Activated naive CD4-positive, alpha-beta T cell treated with anti-CD3 and anti-CD28 coated beads for 36 hours (primary cell): Measurements from ENCODE around the gene EPB41L4A. TPM values are rescaled to one million over a fixed set of nuclear protein-coding genes. Genes with fewer than 3 reads are reported as not detected.

Source experiments
- CTCF ChIA-PET: fragments of 350-600 bp; sonication (Branson Sonifier 250); formaldehyde crosslinking; loops from one replicate; lab custom pipeline; 2021; ENCODE audit warnings: antibody characterized with exemption; lab: Charles Lee
- DNase-seq: peaks from one replicate; pipeline ENCODE4 v3.0.0-alpha.2; 2020
- H3K27ac Mint-ChIP-seq: one replicate; pipeline ENCODE4 v1.8.0; 2021; ENCODE audit warnings: mild to moderate bottlenecking, mixed read lengths
- H3K27me3 Mint-ChIP-seq: one replicate; pipeline ENCODE4 v1.8.0; 2021; ENCODE audit warnings: low read depth, mixed read lengths
- H3K36me3 Mint-ChIP-seq: one replicate; pipeline ENCODE4 v1.8.0; 2021; ENCODE audit warnings: low read depth, mixed read lengths
- H3K4me1 Mint-ChIP-seq: one replicate; pipeline ENCODE4 v1.8.0; 2021; ENCODE audit warnings: low read depth, mixed read lengths
- H3K4me3 Mint-ChIP-seq: one replicate; pipeline ENCODE4 v1.8.0; 2021; ENCODE audit warnings: mild to moderate bottlenecking, moderate library complexity, mixed read lengths
- H3K9me3 Mint-ChIP-seq: one replicate; pipeline ENCODE4 v1.8.0; 2021; ENCODE audit warnings: mixed read lengths
- intact Hi-C: fragments of 100-400 bp; cut with micrococcal nuclease; formaldehyde crosslinking; loops from one replicate; pipeline ENCODE4 v1.15.1; 2023
- total RNA-seq, 2 experiments: library from RNA; stranded (reverse); gene quantifications; one replicate each; pipeline ENCODE4 v1.2.3, GENCODE V29; 2021

The EPB41L4A gene
- total RNA-seq, 2 experiments from 2014 or later = not detected

DNA sequence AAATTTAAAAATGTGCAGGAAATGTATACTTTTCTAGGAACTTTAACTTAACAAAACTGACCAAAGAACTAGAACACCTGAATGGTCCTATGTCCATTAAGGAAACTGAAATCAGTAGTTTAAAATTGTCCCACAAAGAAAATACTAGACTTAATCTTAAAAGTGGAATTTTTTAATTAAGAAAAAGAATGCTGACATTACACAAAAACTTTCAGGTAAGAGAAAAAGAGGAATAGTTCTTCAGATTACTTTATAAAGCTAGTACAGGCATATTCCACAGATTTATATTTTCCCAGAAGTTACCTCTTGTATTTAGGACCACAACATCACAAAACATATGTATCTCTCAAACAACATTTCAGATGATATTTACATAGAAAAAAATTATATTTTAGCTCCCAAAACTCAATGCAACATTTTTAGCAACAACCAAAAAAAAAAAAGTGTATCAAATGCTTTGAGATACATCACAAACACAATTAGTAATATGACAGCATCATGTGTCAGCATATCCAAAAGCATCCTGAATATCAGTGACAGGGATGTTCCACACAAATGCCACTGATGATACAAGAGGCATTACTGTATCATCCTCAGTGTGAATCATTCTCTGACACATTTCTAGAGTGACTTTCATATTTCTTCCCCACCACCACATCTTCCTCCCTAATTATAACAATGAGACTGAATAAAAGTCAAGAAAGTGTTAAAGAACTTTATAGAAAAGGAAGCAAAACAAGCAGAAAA is 264.0 kb downstream of the EPB41L4A start:
- Mint-ChIP-seq H3K9me3 (peaks cover 4% of the 10 kb centered on the region), H3K27me3 (no peaks in the 10 kb centered on the region), H3K36me3 (no peaks in the 10 kb centered on the region), H3K27ac (no peak overlapping the region), H3K4me1 (peaks cover 19% of the 10 kb centered on the region), H3K4me3 (no peak overlapping the region)
- no peak for DNase-seq
- intact Hi-C loops = loop anchor here (1.0 to 5.0 kb wide), 3 partner anchors 528 to 901 kb away; no protein-coding TSS in a partner anchor
- CTCF ChIA-PET = no interaction called here

GRCh38 chr5:112149727-112150126 is 269.4 kb downstream of the EPB41L4A start:
- DNase-seq = no peak
- H3K27ac Mint-ChIP-seq = no peak overlapping the region
- no peaks in the 10 kb centered on the region for H3K36me3 Mint-ChIP-seq
- no peak overlapping the region for H3K4me3 Mint-ChIP-seq
- no peaks in the 10 kb centered on the region for H3K9me3 Mint-ChIP-seq
- peaks cover 3% of the 10 kb centered on the region for H3K27me3 Mint-ChIP-seq
- intact Hi-C loops = loop anchor here (5.0 to 10.0 kb wide), 2 partner anchors 295 to 442 kb away; no protein-coding TSS in a partner anchor
- H3K4me1 Mint-ChIP-seq = peaks cover under 1% of the 10 kb centered on the region
- CTCF ChIA-PET = interaction anchor here (0.8 to 1.5 kb wide), 3 partner anchors 596 to 618 kb away, joined by 3 to 4 read pairs (median 3); no protein-coding TSS in a partner anchor

DNA sequence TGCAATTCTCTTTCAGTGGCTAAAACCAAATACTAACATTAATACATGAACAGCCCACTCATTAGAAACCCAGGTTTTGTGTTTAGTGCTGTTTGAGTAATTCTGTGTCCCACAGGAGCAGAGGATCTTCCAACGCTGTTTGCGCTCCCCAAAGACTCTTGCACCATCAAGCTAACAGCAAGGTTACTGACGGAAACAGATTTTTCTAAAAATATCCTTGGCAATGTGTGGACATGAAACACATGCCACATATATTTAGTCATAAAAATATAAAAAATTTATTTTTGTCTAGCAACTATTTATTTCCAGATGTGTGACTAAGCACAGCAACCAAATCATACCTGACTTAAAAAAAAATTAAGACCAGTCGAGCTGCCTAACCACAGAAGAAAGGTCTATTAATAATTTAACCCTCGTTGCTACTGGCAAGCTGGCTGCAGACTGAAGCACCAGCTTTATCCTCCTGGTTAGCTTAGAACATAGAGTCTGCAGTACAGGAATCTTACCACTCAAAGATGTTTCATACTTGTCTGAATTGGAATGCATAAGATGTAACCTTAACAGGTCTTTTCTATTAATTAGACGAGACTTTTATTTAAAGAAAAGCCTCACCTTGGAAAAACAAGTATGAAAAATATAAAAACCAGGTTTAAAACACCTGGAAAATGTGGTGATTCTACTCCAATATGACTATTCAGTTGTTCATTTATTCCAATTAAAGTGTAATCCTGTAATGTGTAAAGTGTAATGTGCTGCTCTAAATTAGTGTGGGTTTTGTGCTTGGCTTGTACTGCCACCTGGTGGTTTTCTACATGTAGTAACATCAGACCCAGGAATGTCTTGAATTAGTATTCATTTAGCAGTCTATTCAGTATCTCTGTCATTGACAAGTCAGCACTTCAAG is 272.5 kb downstream of the EPB41L4A start:
- no peak overlapping the region for H3K4me3 Mint-ChIP-seq
- DNase-seq = peak; percentile 81
- intact Hi-C loops = loop anchor here (1.0 to 10.0 kb wide), 9 partner anchors 292 to 1389 kb away; partner anchors contain the start of gene NREP
- peaks cover 3% of the 10 kb centered on the region for H3K27me3 Mint-ChIP-seq
- no peaks in the 10 kb centered on the region for H3K4me1 Mint-ChIP-seq
- CTCF ChIA-PET = interaction anchor here (1.2 to 3.1 kb wide), 3 partner anchors 461 to 615 kb away, joined by 4 to 21 read pairs (median 6); no protein-coding TSS in a partner anchor
- no peaks in the 10 kb centered on the region for H3K9me3 Mint-ChIP-seq
- no peak overlapping the region for H3K27ac Mint-ChIP-seq
- no peaks in the 10 kb centered on the region for H3K36me3 Mint-ChIP-seq

DNA sequence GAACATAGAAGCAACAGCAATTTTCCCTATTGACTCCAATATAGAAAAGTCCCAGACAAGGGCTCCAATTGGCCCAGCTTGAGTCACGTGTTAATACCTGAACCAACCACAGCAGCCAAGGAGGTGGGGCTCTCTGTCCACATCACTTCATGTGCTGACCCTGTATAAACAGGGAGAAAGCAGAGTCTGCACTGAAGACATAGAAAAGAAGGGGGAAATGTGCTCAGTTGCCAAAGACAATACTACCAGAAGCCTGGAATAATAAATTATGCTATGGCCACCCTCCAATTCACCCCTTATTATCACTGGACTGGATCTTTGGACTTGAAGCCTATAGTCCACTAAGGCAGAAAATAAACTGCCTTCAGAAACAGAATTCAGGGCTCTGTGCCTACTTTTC is 275.4 kb downstream of the EPB41L4A start:
- DNase-seq = no peak
- intact Hi-C loops = loop anchor here (10.0 kb wide), 1 partner anchor 289 kb away; no protein-coding TSS in a partner anchor
- H3K27ac Mint-ChIP-seq = no peak overlapping the region
- H3K4me1 Mint-ChIP-seq = no peaks in the 10 kb centered on the region
- CTCF ChIA-PET = no interaction called here
- peaks cover 4% of the 10 kb centered on the region for H3K27me3 Mint-ChIP-seq
- H3K4me3 Mint-ChIP-seq = no peak overlapping the region
- H3K36me3 Mint-ChIP-seq = no peaks in the 10 kb centered on the region
- H3K9me3 Mint-ChIP-seq = no peaks in the 10 kb centered on the region

DNA sequence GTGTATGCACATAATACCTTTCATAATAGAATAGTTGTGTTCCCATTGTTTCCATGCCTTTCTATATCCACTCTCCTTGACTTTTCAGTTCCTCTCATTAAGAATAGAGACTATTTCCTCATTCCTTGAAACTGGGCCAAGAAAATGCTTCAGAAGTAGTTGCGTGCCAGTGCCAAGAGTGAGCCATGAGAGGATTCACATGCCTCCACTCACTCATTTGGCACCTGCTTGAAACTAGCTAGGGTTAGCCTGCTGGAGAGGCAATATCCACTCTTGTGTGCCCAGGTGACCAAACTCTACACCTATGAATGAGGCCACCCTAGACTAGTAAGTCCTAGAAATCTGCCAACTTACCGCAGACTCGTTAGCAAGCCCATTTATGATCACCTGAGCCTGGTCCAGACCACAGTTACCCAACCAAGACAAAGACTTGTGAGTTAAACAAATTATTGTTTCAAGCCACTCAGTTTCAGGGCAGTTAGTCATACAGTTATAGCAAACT is 276.3 kb downstream of the EPB41L4A start:
- H3K4me3 Mint-ChIP-seq = no peak overlapping the region
- intact Hi-C loops = loop anchor here (10.0 kb wide), 1 partner anchor 288 kb away; no protein-coding TSS in a partner anchor
- H3K27ac Mint-ChIP-seq = no peak overlapping the region
- CTCF ChIA-PET = interaction anchor here (1.1 kb wide), 1 partner anchor 592 kb away, joined by 3 read pairs; no protein-coding TSS in a partner anchor
- H3K9me3 Mint-ChIP-seq = no peaks in the 10 kb centered on the region
- H3K4me1 Mint-ChIP-seq = no peaks in the 10 kb centered on the region
- no peak for DNase-seq
- no peaks in the 10 kb centered on the region for H3K36me3 Mint-ChIP-seq
- H3K27me3 Mint-ChIP-seq = peaks cover 7% of the 10 kb centered on the region

DNA sequence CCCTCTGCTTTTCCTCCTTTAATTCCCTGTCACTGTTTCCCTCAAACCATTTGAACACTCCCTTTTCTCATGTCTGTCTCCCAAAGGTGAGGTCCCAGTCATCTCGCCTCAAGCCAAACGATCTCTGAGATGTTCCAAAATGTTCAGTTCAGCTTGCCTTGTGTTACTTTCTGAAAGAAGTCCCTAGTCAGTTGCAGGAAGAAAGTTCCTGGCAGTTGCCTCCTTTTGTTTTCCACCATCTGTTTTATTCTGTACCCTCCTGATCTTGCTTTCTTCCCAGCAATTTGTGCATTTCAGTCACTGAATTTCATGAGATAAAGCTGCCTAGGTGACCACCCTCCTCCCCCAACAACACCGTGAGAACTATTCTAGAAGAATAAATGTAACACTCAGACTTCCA is 277.5 kb downstream of the EPB41L4A start:
- no peaks in the 10 kb centered on the region for H3K36me3 Mint-ChIP-seq
- no peak overlapping the region for H3K4me3 Mint-ChIP-seq
- no peak for DNase-seq
- CTCF ChIA-PET = interaction anchor here (1.1 kb wide), 1 partner anchor 591 kb away, joined by 3 read pairs; no protein-coding TSS in a partner anchor
- H3K4me1 Mint-ChIP-seq = no peaks in the 10 kb centered on the region
- peaks cover 7% of the 10 kb centered on the region for H3K27me3 Mint-ChIP-seq
- H3K27ac Mint-ChIP-seq = no peak overlapping the region
- intact Hi-C loops = loop anchor here (10.0 kb wide), 1 partner anchor 287 kb away; no protein-coding TSS in a partner anchor
- H3K9me3 Mint-ChIP-seq = no peaks in the 10 kb centered on the region

GRCh38 chr5:112138526-112138925 is 280.6 kb downstream of the EPB41L4A start:
- CTCF ChIA-PET = no interaction called here
- no peak for DNase-seq
- H3K27ac Mint-ChIP-seq = no peak overlapping the region
- H3K4me3 Mint-ChIP-seq = no peak overlapping the region
- H3K36me3 Mint-ChIP-seq = no peaks in the 10 kb centered on the region
- intact Hi-C loops = no loop called here
- H3K4me1 Mint-ChIP-seq = no peaks in the 10 kb centered on the region
- no peaks in the 10 kb centered on the region for H3K9me3 Mint-ChIP-seq
- H3K27me3 Mint-ChIP-seq = peaks cover 4% of the 10 kb centered on the region

- Mint-ChIP-seq H3K36me3 (no peaks in the 10 kb centered on the region), H3K9me3 (no peaks in the 10 kb centered on the region), H3K4me3 (no peak overlapping the region), H3K27ac (no peak overlapping the region), H3K4me1 (no peaks in the 10 kb centered on the region), H3K27me3 (peaks cover 6% of the 10 kb centered on the region)
- no peak for DNase-seq
- intact Hi-C loops = no loop called here
- CTCF ChIA-PET = no interaction called here
Observed at GRCh38 chr5:112136773-112137172, 282.3 kb downstream of the EPB41L4A start.

- no peaks in the 10 kb centered on the region for H3K9me3 Mint-ChIP-seq
- no peaks in the 10 kb centered on the region for H3K4me1 Mint-ChIP-seq
- CTCF ChIA-PET = no interaction called here
- peaks cover 11% of the 10 kb centered on the region for H3K27me3 Mint-ChIP-seq
- intact Hi-C loops = no loop called here
- H3K36me3 Mint-ChIP-seq = no peaks in the 10 kb centered on the region
- H3K4me3 Mint-ChIP-seq = no peak overlapping the region
- DNase-seq = no peak
- H3K27ac Mint-ChIP-seq = no peak overlapping the region
Observed at GRCh38 chr5:112127861-112128260, 291.2 kb downstream of the EPB41L4A start.

- intact Hi-C loops = no loop called here
- Mint-ChIP-seq H3K9me3 (no peaks in the 10 kb centered on the region), H3K36me3 (no peaks in the 10 kb centered on the region), H3K4me3 (no peak overlapping the region), H3K4me1 (no peaks in the 10 kb centered on the region), H3K27me3 (peaks cover 11% of the 10 kb centered on the region), H3K27ac (no peak overlapping the region)
- CTCF ChIA-PET = interaction anchor here (0.6 kb wide), 1 partner anchor 1239 kb away, joined by 3 read pairs; no protein-coding TSS in a partner anchor
- DNase-seq = no peak
Observed at GRCh38 chr5:112126982-112127381, 292.1 kb downstream of the EPB41L4A start.

GRCh38 chr5:112125903-112126302 is 293.2 kb downstream of the EPB41L4A start:
- Mint-ChIP-seq H3K27me3 (peaks cover 17% of the 10 kb centered on the region), H3K36me3 (no peaks in the 10 kb centered on the region), H3K4me3 (no peak overlapping the region), H3K4me1 (no peaks in the 10 kb centered on the region), H3K27ac (no peak overlapping the region), H3K9me3 (peaks cover 5% of the 10 kb centered on the region)
- CTCF ChIA-PET = no interaction called here
- no peak for DNase-seq
- intact Hi-C loops = no loop called here

DNA sequence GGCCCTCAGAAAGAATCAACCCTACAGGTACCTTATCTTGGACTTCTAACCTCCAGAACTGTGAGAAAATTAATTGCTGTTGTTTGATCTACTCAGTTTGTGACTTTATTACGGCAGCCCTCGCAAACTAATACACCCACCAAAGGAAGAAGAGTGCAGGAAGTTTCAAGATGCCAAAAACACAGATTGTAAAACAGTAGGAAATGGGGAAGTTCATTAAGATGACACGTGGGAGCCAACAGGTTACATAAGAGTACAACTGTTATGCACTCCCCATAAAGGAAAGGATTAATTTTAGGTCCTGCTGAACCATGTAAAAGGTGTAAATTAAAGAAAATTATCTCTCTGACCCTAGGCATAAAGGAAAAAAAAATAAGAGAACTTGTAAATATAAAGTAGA is 294.3 kb downstream of the EPB41L4A start:
- DNase-seq = no peak
- H3K27me3 Mint-ChIP-seq = peaks cover 21% of the 10 kb centered on the region
- CTCF ChIA-PET = no interaction called here
- no peaks in the 10 kb centered on the region for H3K36me3 Mint-ChIP-seq
- intact Hi-C loops = no loop called here
- H3K4me3 Mint-ChIP-seq = no peak overlapping the region
- H3K9me3 Mint-ChIP-seq = peaks cover 10% of the 10 kb centered on the region
- H3K4me1 Mint-ChIP-seq = no peaks in the 10 kb centered on the region
- no peak overlapping the region for H3K27ac Mint-ChIP-seq
